Renal cortical epithelial cell (primary cell): ENCODE data around the gene RILPL1. TPM values are rescaled to one million over a fixed set of nuclear protein-coding genes. Genes with fewer than 3 reads are reported as not detected.
"Not testable (repeated sequence)": the region's sequence is repeated elsewhere in the genome, so short reads cannot be mapped to it uniquely, and the experiment has no call there.

ENCODE experiments used
- DNase-seq: peaks from one replicate; pipeline ENCODE4 v3.0.0-alpha.2; 2011; ENCODE audit warnings: low read depth
- total RNA-seq: library from RNA; depleted of rRNA; stranded (reverse); fragments of >200 nt; gene quantifications from 2 replicates; pipeline ENCODE4 v1.2.3, GENCODE V29; 2014

The RILPL1 gene, protein sequence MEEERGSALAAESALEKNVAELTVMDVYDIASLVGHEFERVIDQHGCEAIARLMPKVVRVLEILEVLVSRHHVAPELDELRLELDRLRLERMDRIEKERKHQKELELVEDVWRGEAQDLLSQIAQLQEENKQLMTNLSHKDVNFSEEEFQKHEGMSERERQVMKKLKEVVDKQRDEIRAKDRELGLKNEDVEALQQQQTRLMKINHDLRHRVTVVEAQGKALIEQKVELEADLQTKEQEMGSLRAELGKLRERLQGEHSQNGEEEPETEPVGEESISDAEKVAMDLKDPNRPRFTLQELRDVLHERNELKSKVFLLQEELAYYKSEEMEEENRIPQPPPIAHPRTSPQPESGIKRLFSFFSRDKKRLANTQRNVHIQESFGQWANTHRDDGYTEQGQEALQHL
- total RNA-seq = 2.3 and 11.2 TPM in 2 replicates

GRCh38 chr12:123533672-123534643, at the start of gene RILPL1:
Gene RILPL1, minus strand, starts transcription at chr12:123533719. Its CDS starts 237 bp downstream, at chr12:123533482.
- no peak for DNase-seq

DNA sequence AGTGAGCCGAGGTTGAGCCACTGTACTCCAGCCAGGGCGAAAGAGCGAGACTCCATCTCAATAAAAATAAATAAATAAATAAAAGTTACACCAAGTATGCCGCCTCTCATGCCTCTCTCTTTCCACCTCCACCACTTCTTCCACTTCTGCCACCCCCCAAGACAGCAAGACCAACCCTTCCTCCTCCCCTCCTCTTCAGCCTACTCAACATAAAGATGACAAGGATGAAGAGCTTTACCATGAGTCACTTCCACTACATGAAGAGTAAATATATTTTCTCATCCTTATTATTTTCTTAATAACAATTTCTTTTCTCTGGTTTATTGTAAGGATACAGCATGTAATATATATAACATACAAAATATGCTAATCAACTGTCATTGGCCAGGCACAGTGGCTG, 47.3 kb upstream of the RILPL1 start:
- no peak for DNase-seq

DNA sequence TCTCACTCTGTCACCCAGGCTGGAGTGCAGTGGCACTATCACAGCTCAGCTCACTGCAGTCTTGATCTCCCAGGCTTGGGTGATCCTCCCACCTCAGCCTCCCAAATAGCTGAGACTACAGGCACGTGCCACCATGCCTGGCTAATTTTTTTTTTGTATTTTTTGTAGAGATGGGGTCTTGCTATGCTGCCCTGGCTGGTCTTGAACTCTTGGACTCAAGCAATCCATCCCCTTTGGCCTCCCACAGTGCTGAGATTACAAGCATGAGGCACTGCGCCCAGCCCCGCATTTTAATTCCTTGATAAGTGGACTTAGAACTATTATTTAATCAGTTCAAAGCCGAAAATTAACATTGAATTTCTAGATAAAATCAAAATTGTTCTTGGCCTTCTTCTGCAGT, 45.3 kb upstream of the RILPL1 start:
- DNase-seq = not testable (repeated sequence)

DNA sequence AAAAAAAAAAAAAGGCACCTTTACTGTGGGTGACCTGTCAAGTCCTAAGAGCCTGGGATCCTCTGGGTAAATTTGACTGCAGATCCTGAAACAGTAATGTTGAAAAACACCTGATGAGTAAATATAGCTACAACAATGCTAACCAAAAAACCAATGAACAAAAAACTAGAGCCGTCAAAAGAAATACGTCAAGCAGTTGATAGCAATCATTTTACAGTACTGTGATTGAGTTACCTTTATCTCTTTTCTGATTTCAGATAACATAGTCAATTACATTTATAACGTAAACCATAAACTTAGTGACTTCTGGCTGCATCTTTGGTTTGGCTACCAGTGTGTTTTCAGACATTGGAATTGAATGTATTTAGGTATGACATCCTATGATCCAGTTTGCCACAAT, 44.7 kb upstream of the RILPL1 start:
- no peak for DNase-seq

GRCh38 chr12:123576611-123577010, 43.1 kb upstream of the RILPL1 start:
- DNase-seq = no peak

DNA sequence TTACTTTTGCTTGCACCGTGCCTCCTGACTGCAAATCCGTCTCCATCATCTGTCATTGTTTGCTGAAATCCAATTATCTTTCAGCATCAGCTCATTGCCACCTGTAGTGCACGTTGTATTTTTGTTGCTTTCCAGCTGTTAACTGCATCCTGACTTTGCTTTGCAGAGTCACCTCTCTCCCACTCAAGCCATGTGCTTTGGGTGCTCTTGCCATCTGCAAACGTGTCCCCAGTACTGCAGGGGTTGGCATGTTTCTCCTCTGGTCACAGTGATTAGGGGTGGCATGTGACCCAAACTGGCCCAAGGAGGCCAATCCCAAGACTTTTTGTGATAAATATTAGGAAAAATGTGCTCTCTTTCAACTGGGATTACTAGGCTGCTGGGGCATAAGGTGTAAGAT, 40.4 kb upstream of the RILPL1 start:
- no peak for DNase-seq

- DNase-seq = no peak
These were observed 38.9 kb upstream of the RILPL1 start for GRCh38 chr12:123572391-123572790.

- DNase-seq = peak; percentile 61
These were observed 37.9 kb upstream of the RILPL1 start for GRCh38 chr12:123571343-123571813.

GRCh38 chr12:123559468-123559867, 25.9 kb upstream of the RILPL1 start:
- DNase-seq = no peak

- not testable (repeated sequence) for DNase-seq
These were observed 25.0 kb upstream of the RILPL1 start for GRCh38 chr12:123558487-123558886.

GRCh38 chr12:123554843-123555242, 21.3 kb upstream of the RILPL1 start:
- DNase-seq = not testable (repeated sequence)

- DNase-seq = not testable (repeated sequence)
These were observed 20.6 kb upstream of the RILPL1 start for GRCh38 chr12:123554136-123554535.

GRCh38 chr12:123550700-123551099, 17.2 kb upstream of the RILPL1 start:
- no peak for DNase-seq

- no peak for DNase-seq
These were observed 14.6 kb upstream of the RILPL1 start for GRCh38 chr12:123548107-123548506.

- DNase-seq = peak; percentile 23
These were observed 12.8 kb upstream of the RILPL1 start for GRCh38 chr12:123546281-123546680.

DNA sequence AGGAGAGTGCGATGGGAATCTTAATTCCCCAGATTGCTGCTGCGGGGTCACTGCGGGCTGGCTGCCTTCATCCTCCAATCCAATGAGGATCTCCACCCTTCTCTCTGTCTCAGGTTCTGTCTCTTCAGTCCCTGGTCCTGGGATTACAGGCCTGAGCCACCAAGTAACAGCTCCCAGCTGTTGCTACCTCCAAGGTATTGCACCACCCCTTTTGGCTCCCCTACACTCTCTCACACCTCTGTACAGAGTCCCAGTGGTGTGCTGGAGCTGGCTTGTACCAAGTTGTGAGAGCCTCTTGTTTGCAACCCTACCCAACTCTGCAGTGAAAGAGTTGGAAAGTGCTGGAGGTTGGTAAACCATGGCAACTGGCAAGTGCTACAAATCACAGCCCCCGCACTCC, 10.0 kb upstream of the RILPL1 start:
- DNase-seq = no peak

DNA sequence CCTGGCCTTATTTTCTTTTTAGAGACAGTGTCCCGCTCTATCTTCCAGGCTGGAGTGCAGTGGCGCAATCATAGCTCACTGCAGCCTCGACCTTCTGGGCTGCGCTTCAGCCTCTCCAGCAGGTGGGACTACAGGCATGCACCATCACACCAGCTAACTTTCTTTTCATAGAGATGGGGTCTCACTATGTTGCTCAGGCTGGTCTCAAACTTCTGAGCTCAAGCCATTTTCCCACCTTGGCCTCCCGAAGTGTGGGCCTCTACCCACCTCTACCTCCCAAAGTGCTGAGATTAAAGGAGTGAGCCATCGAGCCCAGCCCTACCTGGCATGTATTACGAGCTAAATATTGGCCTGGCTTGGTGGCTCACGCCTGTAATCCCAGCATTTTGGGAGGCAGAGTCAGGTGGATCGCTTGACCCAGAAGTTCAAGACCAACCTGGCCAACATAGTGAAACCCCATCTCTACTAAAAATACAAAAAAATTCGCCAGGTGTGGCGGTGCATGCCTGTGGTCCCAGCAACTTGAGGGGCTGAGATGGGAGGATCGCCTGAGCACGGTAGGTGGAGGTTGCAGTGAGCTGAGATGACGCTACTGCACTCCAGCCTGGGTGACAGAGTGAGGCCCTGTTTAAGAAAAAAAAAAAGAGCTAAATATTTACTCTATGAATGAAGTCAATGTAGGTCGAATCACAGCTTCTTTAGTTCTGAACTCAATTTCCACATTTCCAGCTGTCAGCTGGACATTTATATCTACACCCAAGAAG, 7.6 kb upstream of the RILPL1 start:
- no peak for DNase-seq

DNA sequence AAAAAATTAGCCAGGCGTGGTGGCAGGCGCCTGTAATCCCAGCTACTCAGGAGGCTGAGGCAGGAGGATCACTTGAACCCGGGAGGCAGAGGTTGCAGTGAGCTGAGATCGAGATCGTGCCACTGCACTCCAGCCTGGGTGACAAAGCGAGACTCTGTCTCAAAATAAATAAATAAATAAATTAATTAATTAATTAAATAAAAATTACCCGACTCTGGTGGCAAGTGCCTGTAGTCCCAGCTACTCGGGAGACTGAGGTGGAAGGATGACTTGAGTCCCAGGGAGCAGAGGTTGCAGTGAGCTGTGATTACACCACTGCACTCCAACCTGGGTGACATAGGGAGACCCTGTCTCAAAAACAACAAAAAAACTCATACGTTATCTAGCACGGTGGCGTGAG, 2.4 kb upstream of the RILPL1 start:
- DNase-seq = not testable (repeated sequence)

- no peak for DNase-seq
These were observed 490 bp downstream of the RILPL1 start for GRCh38 chr12:123532808-123533649.

- DNase-seq = no peak
These were observed 1.5 kb downstream of the RILPL1 start for GRCh38 chr12:123532019-123532418.

DNA sequence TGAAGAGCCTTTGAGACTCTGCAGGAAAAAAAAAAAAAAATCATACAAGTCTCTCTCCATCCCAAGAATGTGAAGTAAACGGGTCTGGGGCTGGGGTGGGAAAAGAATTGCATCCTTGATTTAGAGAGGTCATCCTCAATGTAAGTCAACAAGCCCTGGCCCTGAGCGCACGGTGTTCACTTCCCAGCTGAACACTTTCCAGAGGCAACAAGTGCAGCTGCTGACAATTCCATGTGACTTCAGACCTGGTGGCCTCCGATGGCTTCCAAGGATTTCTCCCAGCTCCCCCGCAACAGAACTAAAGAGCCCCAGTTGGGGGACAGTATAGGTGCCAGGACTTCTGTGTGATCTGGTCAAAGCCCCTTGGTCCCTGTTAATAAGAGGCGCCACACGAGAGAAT, 2.4 kb downstream of the RILPL1 start:
- no peak for DNase-seq
